Left kidney (tissue), 8 donors: ENCODE measurements around the gene SNX27. TPM values are rescaled to one million over a fixed set of nuclear protein-coding genes. Genes with fewer than 3 reads are reported as not detected.
A peak's percentile ranks its signal among the peaks of the same experiment; 100 is the strongest.

ENCODE experiments used
- DNase-seq: peaks from one replicate; pipeline ENCODE4 v3.0.0-alpha.2; 2013
- long read RNA-seq, 8 donors: transcript quantifications; one replicate each; lab custom pipeline, GENCODE V29; 2026
- polyA plus RNA-seq: library from polyadenylated mRNA; unstranded; fragments of 120-200 nt; gene quantifications from one replicate; pipeline ENCODE4 v1.2.1, GENCODE V29; 2013; ENCODE audit not compliant: insufficient read length

Gene SNX27
- polyA plus RNA-seq = 29.5 TPM
- long read RNA-seq, donor 1, full-length matches to known transcripts = 7 of 7 reads
- long read RNA-seq, donor 1, partial matches to known transcripts = 0 of 7 reads
- long read RNA-seq, donor 1, other reads (novel, unspliced or antisense) = 0 of 7 reads
- long read RNA-seq, donor 2, full-length matches to known transcripts = 1 of 1 reads
- long read RNA-seq, donor 2, partial matches to known transcripts = 0 of 1 reads
- long read RNA-seq, donor 2, other reads (novel, unspliced or antisense) = 0 of 1 reads
- long read RNA-seq, donor 3, full-length matches to known transcripts = 2 of 2 reads
- long read RNA-seq, donor 3, partial matches to known transcripts = 0 of 2 reads
- long read RNA-seq, donor 3, other reads (novel, unspliced or antisense) = 0 of 2 reads
- long read RNA-seq, donor 4 = 0 reads
- long read RNA-seq, donor 5, full-length matches to known transcripts = 3 of 3 reads
- long read RNA-seq, donor 5, partial matches to known transcripts = 0 of 3 reads
- long read RNA-seq, donor 5, other reads (novel, unspliced or antisense) = 0 of 3 reads
- long read RNA-seq, donor 6, full-length matches to known transcripts = 1 of 1 reads
- long read RNA-seq, donor 6, partial matches to known transcripts = 0 of 1 reads
- long read RNA-seq, donor 6, other reads (novel, unspliced or antisense) = 0 of 1 reads
- long read RNA-seq, donor 7, full-length matches to known transcripts = 2 of 2 reads
- long read RNA-seq, donor 7, partial matches to known transcripts = 0 of 2 reads
- long read RNA-seq, donor 7, other reads (novel, unspliced or antisense) = 0 of 2 reads
- long read RNA-seq, donor 8 = 0 reads

DNA sequence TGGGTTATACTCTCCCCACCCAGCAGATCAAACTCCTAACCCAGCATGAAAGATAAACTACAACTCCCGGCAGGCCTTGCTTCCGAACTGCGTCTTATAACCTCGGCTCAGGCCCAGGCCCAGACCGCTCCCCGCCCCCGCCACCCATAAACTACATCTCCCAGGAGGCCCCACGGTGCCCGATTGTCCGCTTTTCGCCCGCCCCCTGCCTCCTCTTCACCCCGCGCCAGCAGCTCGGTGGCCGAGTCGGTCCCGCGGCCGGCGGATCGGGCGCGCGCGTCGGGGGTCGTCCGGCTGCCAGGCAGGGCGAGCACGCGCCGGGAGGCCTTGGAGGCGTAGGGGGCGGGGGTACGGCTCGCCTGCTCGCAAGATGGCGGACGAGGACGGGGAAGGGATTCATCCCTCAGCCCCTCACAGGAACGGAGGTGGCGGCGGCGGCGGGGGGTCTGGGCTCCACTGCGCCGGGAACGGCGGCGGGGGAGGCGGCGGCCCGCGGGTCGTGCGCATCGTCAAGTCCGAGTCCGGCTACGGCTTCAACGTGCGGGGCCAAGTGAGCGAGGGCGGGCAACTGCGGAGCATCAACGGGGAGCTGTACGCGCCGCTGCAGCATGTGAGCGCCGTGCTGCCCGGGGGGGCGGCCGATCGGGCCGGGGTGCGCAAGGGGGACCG is at the start of gene SNX27:
Gene SNX27, plus strand, starts transcription at position 219 of the 669 bp plus-strand sequence. Its CDS starts 152 bp downstream, at position 371.
- DNase-seq = peak; percentile 92

DNA sequence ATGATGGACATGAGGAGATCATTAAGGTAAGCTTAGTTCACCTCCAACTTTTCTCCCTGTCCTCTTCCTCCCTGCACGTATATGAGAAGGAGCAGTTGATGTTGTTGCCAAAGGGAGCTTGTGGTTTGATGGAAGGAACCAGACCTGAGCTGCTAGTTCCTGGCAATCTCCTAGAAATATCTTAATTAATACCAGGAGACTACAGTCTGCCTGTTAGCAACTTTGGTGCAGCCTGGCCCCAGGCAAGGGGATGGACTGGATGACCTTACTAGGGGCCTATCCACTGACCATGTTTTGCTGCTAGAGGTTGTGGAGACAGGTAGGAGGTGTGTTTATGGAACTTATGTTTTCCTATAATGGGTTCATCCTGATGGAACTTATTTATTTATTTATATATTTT is 49.2 kb upstream of the SNX27 start:
- no peak for DNase-seq

DNA sequence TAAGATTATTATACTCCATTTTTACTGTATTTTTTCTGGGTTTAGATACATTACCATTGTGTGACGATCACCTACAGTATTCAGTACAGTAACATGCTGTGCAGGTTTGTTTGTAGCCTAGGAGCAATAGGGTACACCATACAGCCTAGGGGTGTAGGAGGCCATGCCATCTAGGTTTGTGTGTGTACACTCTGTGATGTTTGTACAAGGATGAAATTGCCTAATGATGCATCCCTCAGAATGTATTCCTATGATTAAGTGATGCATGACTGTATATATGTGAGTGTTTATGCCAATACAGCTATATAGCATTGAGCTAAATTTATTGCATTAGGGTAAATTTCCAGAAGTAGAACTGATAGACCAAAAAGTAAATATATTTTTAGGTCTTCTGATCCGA is 48.5 kb upstream of the SNX27 start:
- DNase-seq = no peak

DNA sequence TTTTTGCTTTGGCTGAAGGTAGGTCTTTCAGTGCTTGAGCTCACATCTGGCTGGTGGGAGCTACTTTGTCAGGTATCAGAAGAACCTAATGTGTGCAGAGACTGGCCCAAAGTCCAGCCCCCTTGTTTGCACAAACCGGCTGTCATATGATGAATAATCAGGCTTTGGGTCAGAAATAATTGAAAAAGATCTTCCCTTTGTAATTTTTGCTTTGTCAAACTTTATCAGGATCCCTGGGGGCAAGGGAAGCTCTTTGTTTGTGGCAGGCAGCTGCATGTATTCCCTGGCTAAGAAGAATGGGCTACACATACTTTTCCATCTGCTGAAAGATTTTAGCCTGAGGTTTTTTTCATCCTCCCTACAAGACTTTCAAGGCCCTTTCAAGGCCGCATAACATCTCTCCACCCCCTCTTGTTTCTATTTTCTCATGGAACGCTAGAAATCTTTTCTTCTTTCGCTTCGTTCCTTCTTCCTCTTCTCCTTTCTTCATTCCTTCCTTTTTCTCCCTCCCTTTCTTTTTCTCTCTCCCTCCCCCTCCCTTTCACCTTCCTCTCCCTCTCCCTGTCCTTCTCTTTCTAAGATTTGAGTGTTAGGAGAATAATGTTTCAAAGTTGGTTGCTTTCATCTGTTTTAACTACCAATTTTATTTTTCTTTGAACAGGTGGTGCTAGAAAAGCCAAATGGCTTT is 46.2 kb upstream of the SNX27 start:
- DNase-seq = no peak

DNA sequence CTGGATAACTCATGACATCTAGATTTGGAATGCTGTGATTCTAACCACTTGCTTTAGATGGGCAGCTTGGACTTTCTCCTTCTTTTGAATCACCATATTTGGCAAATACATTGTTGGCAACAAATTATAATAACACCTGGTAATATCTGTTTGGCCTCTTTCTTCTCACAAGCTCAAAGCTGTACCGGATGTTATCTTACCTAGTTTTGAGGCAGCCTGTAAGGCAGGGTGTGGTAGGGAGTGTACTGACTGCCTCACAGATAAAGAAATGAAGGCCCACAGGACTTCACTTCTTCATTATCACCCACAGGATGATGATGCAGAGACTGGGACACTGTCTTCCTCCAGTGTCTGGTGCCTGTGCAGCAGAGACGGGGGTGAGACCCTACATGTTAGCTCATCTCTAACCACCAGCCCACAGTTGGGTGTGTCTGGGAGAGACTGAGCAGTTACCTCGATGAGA is 43.2 kb upstream of the SNX27 start:
- no peak for DNase-seq

DNA sequence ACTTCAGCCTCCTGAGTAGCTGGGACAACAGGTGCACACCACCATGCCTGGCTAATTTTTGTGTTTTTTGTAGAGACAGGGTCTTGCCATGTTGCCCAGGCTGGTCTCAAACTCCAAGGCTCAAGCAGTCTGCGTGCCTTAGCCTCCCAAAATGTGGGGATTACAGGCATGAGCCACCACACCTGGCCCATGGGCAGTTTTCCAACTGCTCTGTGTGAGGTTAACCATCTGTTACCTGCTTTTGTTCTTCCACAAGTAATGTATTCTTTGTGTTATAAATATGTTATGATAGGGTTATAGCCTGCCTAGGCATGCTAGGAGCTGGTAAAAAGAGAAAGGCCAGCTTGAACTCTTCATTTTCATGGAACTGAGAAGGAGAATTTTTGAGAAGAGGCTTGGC is 41.0 kb upstream of the SNX27 start:
- DNase-seq = no peak

DNA sequence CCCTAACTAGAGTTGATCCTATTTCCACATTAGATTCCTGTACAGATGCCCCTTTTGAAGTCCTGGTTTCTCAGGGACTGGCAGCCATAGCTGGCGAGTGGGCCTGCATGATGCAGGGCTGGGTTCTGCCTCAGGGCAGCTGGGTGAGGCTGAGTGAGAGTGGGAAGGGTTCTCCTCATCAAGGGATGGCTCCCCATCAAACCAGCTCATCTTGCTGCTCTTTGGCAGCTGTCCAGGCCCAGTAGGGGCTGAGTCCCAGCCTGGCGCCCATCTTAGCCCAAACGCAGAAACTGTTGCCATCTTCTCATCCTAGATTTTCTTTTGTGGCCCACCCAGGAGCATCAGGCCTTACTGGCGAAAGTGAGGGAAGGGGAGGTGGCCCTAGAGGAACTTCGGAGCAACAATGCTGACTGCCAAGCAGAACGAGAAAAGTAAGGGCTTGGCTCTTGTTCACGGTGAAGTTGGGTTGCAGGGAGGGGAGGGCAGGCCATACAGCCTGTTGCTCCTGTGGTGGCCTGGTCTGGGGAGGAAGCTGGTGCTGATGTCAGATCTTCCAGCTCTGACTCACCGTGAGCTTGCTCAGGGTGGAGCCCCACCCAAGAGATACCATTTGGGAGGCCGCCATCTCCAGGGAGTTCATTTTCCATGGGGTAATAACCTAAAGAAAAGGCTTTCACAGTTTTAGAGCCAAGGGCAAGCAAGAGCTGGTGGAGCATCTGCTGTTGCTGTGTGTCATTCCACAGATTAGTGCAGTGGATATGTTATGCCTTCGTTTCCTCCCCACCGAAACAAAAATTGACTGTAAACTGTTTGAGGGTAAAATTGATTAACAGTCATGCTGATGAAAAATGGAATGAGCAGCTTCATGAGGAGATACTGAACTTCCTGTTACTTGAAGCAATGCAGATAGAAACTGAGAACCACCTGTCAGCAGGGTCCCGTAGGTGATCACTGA is 37.0 kb upstream of the SNX27 start:
- DNase-seq = no peak

DNA sequence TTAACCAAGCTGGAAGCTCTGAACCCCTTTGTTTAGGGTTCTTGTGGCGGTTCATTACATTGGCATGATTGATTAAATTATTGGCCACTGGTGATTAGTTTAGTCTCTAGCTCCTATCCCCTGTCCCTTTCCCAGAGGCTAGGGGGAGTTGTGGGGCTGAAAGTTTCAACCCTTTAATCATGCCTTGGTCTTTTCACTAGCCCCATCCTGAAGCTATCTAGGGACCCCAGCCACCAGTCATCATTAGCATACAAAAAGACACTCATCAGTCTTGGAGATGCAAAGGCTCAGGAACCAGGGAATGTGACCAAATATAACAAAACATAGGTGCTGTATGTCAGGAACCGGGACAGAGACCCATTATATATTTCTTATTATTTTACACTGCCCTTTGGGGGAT is 34.7 kb upstream of the SNX27 start:
- DNase-seq = no peak

DNA sequence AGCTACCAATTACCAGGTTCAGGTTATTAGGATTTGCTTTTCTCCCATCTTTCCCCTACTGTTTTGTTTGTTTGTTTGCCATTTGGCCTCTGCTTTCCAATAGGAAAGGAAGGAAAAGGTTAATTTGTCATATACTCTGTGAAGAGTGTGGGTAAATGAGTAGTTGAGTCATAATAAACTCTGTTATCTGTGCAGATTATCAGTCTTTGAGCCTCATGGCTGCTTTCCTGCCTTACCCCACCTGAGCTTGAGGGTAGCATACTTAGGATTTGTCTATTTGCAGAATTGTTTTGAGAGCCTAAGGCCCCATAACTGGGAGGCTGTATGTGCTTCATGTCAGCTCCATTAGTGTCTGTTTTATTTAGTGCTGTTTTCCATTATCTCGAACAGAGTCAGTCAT is 32.9 kb upstream of the SNX27 start:
- DNase-seq = no peak

DNA sequence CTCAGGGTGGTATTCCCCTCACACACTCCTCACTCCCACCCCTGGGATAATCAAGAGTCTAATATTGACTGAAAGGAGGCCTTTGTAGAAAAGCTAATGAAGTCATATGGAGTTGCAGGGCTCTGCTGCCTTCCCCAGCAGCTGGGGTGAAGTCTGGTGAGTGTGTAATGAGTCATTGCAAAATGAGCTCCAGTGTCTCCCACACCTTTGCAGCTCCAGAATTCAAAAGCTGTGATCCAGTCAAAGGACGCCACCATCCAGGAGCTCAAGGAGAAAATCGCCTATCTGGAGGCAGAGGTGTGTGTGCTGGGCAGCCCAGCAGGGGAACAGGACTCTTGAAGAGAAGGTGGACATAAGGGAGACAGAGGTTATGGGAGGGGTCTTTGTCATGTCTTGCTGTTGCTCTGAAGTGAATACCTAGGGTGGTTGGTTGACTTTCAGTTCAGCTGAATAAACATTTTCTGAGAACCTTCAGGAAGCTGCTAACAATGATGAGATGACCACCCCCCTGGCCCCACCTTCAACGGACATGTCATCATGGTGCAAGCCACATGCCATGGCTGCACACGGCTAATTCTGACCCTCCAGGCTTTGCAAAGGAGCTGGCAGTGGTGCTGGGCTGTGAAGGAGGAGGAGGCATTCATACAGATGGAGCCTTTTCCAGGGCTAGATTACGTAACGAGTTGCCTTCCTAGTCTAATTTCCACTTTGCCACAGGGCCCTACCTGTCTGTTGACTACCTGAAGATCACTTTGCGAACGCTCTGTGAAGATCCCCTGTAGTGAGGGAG is 32.2 kb upstream of the SNX27 start:
- no peak for DNase-seq

DNA sequence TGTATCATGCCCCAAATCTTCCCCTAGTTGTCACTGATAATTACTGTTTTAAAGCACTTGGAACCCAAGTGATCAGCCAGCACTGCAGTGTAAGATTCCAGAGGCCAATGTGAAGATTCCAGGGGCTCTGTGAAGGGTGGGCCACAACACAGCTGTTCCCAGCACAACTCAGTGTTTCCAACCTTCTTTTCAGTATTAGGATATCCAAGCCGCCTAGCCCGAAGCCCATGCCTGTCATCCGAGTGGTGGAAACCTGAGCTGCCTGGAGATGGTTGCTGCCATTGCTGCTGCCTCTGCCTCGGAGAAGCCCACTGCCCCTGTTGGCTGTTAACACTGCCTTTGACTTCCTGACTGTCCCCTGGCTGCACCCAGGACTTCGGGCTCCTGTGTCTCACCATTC is 30.4 kb upstream of the SNX27 start:
- peak; percentile 25 for DNase-seq

DNA sequence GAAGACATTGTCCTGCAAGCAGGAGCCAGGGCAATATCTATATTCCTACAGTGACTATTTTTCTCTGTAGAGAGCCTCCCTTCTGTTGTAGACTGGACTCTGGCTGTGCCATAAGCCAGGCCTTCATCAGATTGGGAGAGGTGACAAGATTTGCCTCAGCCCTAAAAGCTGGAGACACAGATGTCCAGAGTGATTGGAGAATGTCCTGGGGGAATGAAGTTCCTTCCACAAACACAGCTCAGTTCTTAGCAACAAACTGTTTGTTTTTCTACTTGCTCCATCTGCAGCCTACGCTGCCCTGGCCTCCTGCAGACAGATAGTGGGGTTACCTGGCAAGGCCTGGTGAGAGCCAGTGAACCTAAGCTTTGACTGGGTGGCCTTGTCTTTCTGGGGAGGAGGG is 29.9 kb upstream of the SNX27 start:
- DNase-seq = no peak

DNA sequence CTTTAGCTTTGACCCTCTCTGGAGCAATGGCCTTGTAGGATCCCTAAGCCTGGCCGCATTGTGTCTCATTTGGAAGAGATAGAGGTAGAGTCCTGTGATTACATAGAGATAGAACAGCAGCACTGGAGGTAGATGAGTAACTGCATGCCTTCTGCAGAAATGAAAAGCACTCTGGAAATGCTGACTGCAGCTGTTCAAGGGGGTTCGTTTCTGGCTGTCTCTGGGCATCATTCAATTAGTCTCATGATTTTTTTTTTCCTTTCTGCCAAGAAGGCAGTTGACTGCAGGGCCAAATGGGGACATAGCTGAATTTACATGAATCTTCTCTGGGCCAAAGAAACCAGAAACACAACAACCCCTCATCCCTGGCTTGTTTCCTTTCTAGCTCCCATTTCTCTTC is 28.1 kb upstream of the SNX27 start:
- DNase-seq = no peak

DNA sequence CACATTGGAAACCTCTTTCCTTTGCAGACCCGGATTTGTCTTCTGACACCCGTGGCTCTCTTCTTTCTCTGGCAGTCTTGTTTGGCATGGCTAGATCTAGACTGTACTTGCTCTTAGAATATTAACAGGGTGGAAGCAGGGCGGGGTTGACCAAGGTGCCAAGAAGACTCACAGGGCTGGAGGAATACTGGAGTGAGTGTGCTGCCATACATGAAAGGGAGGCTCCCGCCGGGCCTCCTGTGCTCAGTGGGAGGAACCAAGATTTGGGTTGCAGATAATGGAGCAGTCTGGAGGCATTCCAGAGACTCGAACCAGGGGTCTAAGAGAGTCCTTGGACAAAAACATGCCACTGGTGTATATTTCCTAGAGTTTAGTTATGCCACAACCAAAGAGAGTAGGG is 27.6 kb upstream of the SNX27 start:
- no peak for DNase-seq

DNA sequence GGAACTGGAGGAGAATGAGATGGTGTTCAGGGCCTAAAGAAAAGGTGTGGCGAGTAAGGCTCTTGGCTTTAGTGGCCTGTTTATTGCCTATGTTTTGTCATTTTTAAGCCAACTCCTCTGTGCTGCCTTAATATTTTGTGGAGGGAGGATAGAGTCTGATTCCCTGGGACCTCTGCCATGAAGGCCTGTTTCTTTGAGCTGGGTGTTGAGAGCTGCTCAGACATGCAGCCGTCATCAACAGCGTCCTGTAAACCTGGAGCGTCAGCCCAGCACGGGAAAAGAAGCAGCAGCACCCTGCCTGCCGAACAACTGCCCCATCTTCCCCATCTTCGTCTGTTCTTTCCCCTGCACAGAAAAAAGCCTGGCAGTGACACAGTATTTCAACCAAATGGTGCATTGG is 27.1 kb upstream of the SNX27 start:
- DNase-seq = no peak

DNA sequence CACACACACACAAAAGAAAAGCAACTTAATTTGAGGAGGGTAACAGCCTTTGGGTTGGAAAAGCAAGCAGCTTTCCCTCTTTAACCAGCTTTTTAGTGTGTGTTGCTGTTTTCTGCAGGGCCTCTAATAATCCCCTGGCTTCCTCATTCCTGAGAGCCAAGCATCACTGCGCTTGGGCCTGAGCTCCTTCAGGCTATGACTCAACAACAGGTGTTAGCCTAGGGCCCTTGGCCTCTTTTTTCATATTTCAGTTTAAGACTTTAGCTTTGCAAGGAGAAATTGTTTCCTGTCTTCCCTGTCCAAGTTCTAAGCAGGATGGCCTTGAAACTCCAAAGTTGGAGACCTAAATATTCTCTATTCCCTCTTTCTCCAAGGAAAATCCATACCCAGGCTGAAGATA is 26.2 kb upstream of the SNX27 start:
- peak; percentile 14 for DNase-seq

DNA sequence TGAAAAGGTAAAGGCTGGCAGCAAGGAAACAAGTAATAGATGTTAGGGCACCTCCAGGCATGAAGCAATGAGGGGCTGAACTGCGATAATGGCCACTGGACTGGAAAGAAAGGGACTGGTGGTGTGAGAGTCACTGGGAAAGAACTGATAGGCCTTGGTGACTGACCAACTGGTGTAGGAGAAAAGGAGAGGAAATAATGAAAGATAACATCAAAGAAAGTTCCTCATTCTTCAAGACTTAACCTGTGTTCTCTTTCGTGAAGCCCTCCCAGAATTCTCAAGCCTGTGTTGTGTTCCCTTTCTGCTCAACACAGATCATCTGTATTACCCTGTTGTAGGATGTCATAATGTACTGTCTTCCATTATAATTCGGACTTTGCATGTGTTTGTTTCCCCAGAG is 20.9 kb upstream of the SNX27 start:
- no peak for DNase-seq

DNA sequence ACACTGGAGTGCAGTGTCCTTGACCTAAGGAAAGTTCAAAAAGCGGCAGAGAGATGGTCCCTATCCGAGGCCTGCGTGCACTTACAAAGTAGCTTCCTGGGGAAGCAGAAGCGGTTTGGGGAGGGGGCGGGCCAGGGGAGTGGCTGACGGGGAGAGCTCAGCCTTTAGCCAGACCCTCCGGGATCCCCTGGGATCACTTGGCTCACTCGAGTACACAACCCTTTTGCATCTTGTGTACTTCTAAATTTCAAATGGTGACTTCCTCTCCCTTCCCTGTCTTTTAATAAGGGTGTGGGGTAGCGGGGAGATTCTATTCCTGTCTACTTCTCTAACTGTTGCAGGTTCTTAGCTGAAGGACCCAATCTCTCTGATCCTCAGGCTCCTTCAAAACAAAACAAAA is 18.1 kb upstream of the SNX27 start:
- no peak for DNase-seq

DNA sequence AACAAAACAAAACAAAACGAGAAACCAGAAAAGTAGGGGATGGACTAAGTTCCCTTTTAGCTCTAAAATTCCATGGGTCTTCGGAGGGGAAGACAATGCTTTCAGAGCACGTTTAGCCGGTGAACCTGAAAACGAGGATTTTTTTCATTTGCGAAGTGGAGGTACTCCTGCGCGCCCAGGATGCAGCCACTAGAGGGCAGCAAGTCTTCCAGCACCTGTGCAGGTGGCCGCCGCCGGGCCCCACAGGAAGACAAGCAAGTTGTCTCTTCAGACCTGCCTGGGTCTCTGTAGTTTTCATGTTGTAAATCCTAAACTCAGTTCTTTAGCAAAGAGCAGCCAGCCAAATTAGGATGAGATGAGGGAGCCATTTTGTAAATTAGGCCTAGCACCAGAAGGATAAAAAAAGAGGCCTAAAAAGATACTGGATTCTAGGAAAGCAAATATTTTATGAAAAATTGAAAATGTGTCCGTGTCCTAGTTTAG is 17.7 kb upstream of the SNX27 start:
- peak; percentile 68 for DNase-seq
